GM12873 (cell line): ENCODE measurements around the gene GSTM2.
A peak's percentile ranks its signal among the peaks of the same experiment; 100 is the strongest.

ENCODE experiments used
- CTCF ChIP-seq: IDR thresholded peaks from 2 replicates; pipeline ENCODE4 v1.5.1; 2012; ENCODE audit warnings: low read depth, mild to moderate bottlenecking, moderate library complexity, low read length, control low read depth; ENCODE audit not compliant: insufficient read depth; ENCODE audit errors: missing control alignments

GSTM2 gene

GRCh38 chr1:109637446-109637845 is 30.4 kb upstream of the GSTM2 start:
- no peak for TF ChIP-seq CTCF

DNA sequence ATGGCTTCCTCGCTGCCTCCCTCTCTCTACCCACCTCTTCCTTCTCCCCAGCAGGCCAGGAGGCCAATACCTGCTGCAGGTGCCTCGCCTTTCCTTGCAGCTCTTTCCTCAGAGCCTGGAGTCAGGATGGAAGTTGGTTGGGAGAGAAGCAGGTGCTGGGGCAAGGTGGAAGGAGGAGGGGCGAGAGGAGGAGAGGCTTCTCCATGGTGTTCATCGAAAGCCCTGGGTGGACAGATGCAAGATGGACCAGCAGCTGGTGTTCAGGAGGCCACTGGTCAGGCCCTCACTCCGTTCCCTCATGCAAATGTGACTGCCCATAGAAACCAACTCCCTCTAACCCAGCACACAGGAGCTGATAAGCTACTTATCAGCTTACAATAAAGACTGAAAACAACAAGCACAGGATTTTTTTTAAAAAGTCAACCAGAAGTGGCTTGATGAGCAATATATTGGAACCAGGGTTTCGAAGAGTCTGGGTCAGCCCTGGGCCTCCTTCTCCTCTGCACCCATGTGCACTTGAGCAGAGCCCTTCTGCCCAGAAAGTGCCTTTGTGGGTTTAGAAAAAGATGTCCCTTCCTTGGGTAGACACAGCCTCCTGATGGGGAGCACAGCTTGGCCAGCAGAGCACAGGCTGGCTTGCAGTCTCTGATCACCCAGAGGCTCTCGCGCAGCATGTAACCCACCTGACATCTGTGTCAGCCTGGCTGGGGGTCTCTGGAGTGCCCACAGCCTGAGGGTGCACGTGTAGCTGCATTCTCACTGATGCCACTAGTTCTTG is 28.6 kb upstream of the GSTM2 start:
- TF ChIP-seq CTCF = no peak

DNA sequence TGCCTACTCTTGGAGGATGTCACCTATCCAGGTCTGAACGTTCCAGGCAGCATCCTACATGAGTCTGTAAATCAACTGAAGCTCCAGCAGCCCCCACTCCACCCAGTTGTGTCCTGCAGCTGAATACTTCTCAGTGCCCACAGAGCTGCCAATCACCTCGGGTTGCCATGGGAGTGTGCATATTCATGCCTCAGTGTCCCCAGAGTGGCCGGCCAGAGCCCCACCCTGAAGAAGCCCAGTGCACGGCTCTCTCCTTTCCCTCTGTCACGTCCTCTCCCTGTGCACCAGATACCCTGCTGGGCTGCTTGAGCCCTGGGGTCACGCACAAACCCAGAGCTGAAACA is 28.0 kb upstream of the GSTM2 start:
- no peak for TF ChIP-seq CTCF

GRCh38 chr1:109640285-109640865 is 27.5 kb upstream of the GSTM2 start:
- peak; percentile 99 for TF ChIP-seq CTCF

- TF ChIP-seq CTCF = no peak
Measured at GRCh38 chr1:109641078-109641740, 26.6 kb upstream of the GSTM2 start.

GRCh38 chr1:109641861-109642260 is 26.0 kb upstream of the GSTM2 start:
- no peak for TF ChIP-seq CTCF

- no peak for TF ChIP-seq CTCF
Measured at GRCh38 chr1:109642626-109643025, 25.2 kb upstream of the GSTM2 start.
